DOHH2 (cell line): ENCODE results near the gene FAM186B.

Experiments
- CTCF ChIP-seq: fragments of 200-600 bp; sonication (generic); IDR thresholded peaks from one replicate; pipeline ENCODE4 v1.5.1; 2014; ENCODE audit warnings: antibody characterized with exemption, mild to moderate bottlenecking, low read depth, low read length; ENCODE audit not compliant: poor library complexity, severe bottlenecking
- EZH2phosphoT487 ChIP-seq: fragments of 200-600 bp; sonication (generic); IDR thresholded peaks from 2 replicates; pipeline ENCODE4 v1.6.1; 2017; ENCODE audit warnings: borderline replicate concordance, mild to moderate bottlenecking, antibody characterized with exemption, low read length, moderate library complexity, mixed read lengths

- TF ChIP-seq CTCF: no peak
- no peak for TF ChIP-seq EZH2phosphoT487
Observed at GRCh38 chr12:49609059-49609874, 3.8 kb upstream of the FAM186B start.
